K562 (cell line): Measurements from ENCODE around the gene TRIM44. TPM values are rescaled to one million over a fixed set of nuclear protein-coding genes. Genes with fewer than 3 reads are reported as not detected.

ENCODE experiments used
- ATAC-seq: fragments of 200-7000 bp; cut with Tn5 transposase; 3 replicates; pipeline ENCODE4 v1.9.1; 2020; ENCODE audit warnings: moderate library complexity
- BruUV-seq: library from RNA; stranded (reverse); fragments of 400-500 nt; replicated peaks from 2 replicates; lab custom pipeline; 2021; lab: Mats Ljungman, UMichigan
- CTCF ChIA-PET: fragments of 300-600 bp; formaldehyde crosslinking; extraction: SDS; loops from one replicate; lab custom pipeline; 2021; ENCODE audit warnings: low intra/inter-chr PET ratio; lab: Yijun Ruan, JAX
- POLR2A ChIA-PET: fragments of 300-600, 350-650 bp; sonication (Branson Sonifier 250); formaldehyde crosslinking; extraction: SDS; loops from one replicate; lab custom pipeline; 2021; ENCODE audit warnings: antibody characterized with exemption, inconsistent platforms; lab: Yijun Ruan, JAX
- DNase-seq, 4 experiments: peaks; one replicate each; pipeline versions ENCODE4 v3.0.0 to v3.0.0-alpha.2; 2011 to 2018; ENCODE audit warnings: low spot score in 3 of 4, mixed read lengths in 3 of 4; ENCODE audit errors: extremely low read depth in 1 of 4
- FAIRE-seq: peaks from 2 replicates; lab custom pipeline; 2011; peaks lifted over from hg19 to GRCh38; lab: Jason Lieb, UNC
- H2AFZ ChIP-seq: 2 replicates; pipeline ENCODE4 v1.6.0; 2011; ENCODE audit warnings: low read depth, low read length, control low read depth, inconsistent platforms
- H3K27ac ChIP-seq: fragments of 200-600 bp; 3 replicates; pipeline ENCODE4 v1.8.0; 2011; ENCODE audit warnings: low read depth, mild to moderate bottlenecking, control low read depth, inconsistent platforms, low read length, moderate library complexity, mixed read lengths; ENCODE audit errors: extremely low read depth
- H3K27me3 ChIP-seq, 2 experiments: fragments of 300-600 bp in 1 of 2; 2 replicates in 1 of 2; 3 replicates in 1 of 2; pipeline versions ENCODE4 v1.6.0 to v1.8.0; 2011; ENCODE audit warnings: inconsistent platforms in 2 of 2, low read length in 2 of 2, mild to moderate bottlenecking in 1 of 2, mixed read lengths in 1 of 2, moderate library complexity in 1 of 2; ENCODE audit not compliant: control insufficient read depth in 2 of 2, insufficient read depth in 2 of 2
- H3K36me3 ChIP-seq: fragments of 300-600 bp; 3 replicates; pipeline ENCODE4 v1.8.0; 2011; ENCODE audit warnings: mild to moderate bottlenecking, low read length, inconsistent platforms; ENCODE audit not compliant: control insufficient read depth, insufficient read depth
- H3K4me1 ChIP-seq, 2 experiments: fragments of 200-600 bp in 1 of 2; replicated peaks in 1 of 2; 2 replicates in 1 of 2; 3 replicates in 1 of 2; pipeline versions ENCODE4 v1.5.1 to v1.8.0; 2011; ENCODE audit warnings: inconsistent platforms in 2 of 2, low read length in 2 of 2, mild to moderate bottlenecking in 1 of 2, mixed read lengths in 1 of 2, moderate library complexity in 1 of 2; ENCODE audit not compliant: control insufficient read depth in 2 of 2, insufficient read depth in 2 of 2
- H3K4me2 ChIP-seq: 2 replicates; pipeline ENCODE4 v1.6.1; 2011; ENCODE audit warnings: low read length, control low read depth, inconsistent platforms, mixed read lengths; ENCODE audit not compliant: insufficient read depth
- H3K4me3 ChIP-seq: fragments of 200-600 bp; sonication (generic), shearing (Covaris generic); 2 replicates; pipeline ENCODE4 v1.5.1; 2016; ENCODE audit warnings: control low read depth, inconsistent platforms
- H3K79me2 ChIP-seq: fragments of 200-600 bp; 3 replicates; pipeline ENCODE4 v1.8.0; 2011; ENCODE audit warnings: low read length, inconsistent platforms; ENCODE audit not compliant: control insufficient read depth, insufficient read depth
- H3K9ac ChIP-seq, 2 experiments: 2 replicates each; pipeline versions ENCODE4 v1.6.0 to v1.6.1; 2011; ENCODE audit warnings: low read depth in 2 of 2, low read length in 2 of 2, control low read depth in 1 of 2, inconsistent platforms in 1 of 2, mild to moderate bottlenecking in 1 of 2, mixed read lengths in 1 of 2; ENCODE audit not compliant: insufficient read depth in 1 of 2
- H3K9me1 ChIP-seq: one replicate; pipeline ENCODE4 v1.6.0; 2011; ENCODE audit warnings: inconsistent platforms, mild to moderate bottlenecking, low read length, moderate library complexity; ENCODE audit not compliant: control insufficient read depth, insufficient read depth
- H3K9me3 ChIP-seq: replicated peaks from 2 replicates; pipeline ENCODE4 v1.5.1; 2011; ENCODE audit warnings: low read depth, low read length, inconsistent platforms; ENCODE audit not compliant: control insufficient read depth, insufficient read depth
- H4K20me1 ChIP-seq: replicated peaks from 2 replicates; pipeline ENCODE4 v1.6.1; 2011; ENCODE audit warnings: low read length, inconsistent platforms, mixed read lengths; ENCODE audit not compliant: control insufficient read depth, insufficient read depth
- CBFA2T2 ChIP-seq: fragments of 450-650 bp; conservative IDR thresholded peaks from 2 replicates; pipeline ENCODE4 v1.6.1; 2017; ENCODE audit warnings: mild to moderate bottlenecking
- HNRNPH1 ChIP-seq: fragments of 200-400 bp; formaldehyde crosslinking; optimal IDR thresholded peaks from 2 replicates; pipeline ENCODE3; 2017; ENCODE audit warnings: low read depth, mild to moderate bottlenecking, low read length, moderate library complexity
- KLF10 ChIP-seq: fragments of 250-450 bp; sonication (Bioruptor Pico); IDR thresholded peaks from 2 replicates; pipeline ENCODE4 v1.6.1; 2021; ENCODE audit warnings: matching md5 sums
- KLF6 ChIP-seq: fragments of 250-450 bp; sonication (Bioruptor Pico); IDR thresholded peaks from 2 replicates; pipeline ENCODE4 v1.4.0; 2020; ENCODE audit warnings: mild to moderate bottlenecking, moderate library complexity, borderline replicate concordance
- POLR2H ChIP-seq: IDR thresholded peaks from 2 replicates; pipeline ENCODE4 v1.6.1; 2016; ENCODE audit warnings: missing genetic modification characterization, low read depth, mild to moderate bottlenecking, control low read depth, missing compliant biosample characterization, moderate library complexity
- POLR3A ChIP-seq: IDR thresholded peaks from 2 replicates; pipeline ENCODE4 v1.6.1; 2011; ENCODE audit warnings: borderline replicate concordance, mild to moderate bottlenecking, moderate library complexity; ENCODE audit not compliant: insufficient read length, insufficient read depth; ENCODE audit errors: extremely low read depth
- SP2 ChIP-seq: IDR thresholded peaks from 2 replicates; pipeline ENCODE4 v1.6.1; 2011; ENCODE audit warnings: mild to moderate bottlenecking, low read depth, low read length, moderate library complexity; ENCODE audit not compliant: poor library complexity, severe bottlenecking; ENCODE audit errors: extremely low read depth
- TAL1 ChIP-seq: fragments of 450-650 bp; IDR thresholded peaks from 2 replicates; pipeline ENCODE4 v1.6.1; 2016; ENCODE audit warnings: mild to moderate bottlenecking
- ZNF165 ChIP-seq: fragments of 250-450 bp; sonication (Bioruptor Pico); IDR thresholded peaks from 2 replicates; pipeline ENCODE4 v1.4.0; 2020; ENCODE audit warnings: borderline replicate concordance
- ZNF263 ChIP-seq: sonication (generic); formaldehyde crosslinking; IDR thresholded peaks from 2 replicates; pipeline ENCODE4 v1.8.0; 2022; ENCODE audit warnings: mild to moderate bottlenecking, missing genetic modification reagents, borderline replicate concordance
- ZNF79 ChIP-seq: fragments of 250-450 bp; sonication (Bioruptor Pico); IDR thresholded peaks from 2 replicates; pipeline ENCODE4 v1.4.0; 2020; ENCODE audit warnings: low read depth, mild to moderate bottlenecking, moderate library complexity
- WGBS: fragments of 100-300 bp; shearing (Covaris generic); methylation state at CpG from one replicate; pipeline ENCODE4 v1.1.6; 2016; ENCODE audit warnings: low coverage, mixed read lengths; ENCODE audit not compliant: insufficient coverage; ENCODE audit errors: missing lambda C conversion rate; 5-methylcytosine and 5-hydroxymethylcytosine counted together
- in situ Hi-C: fragments of 300-500 bp; cut with MboI; formaldehyde crosslinking; loops from 4 replicates; pipeline ENCODE4 v1.15.0; 2018; ENCODE audit warnings: inconsistent platforms, mixed read lengths
- intact Hi-C: fragments of 100-400 bp; cut with micrococcal nuclease; formaldehyde crosslinking; loops from 2 replicates; pipeline ENCODE4 v1.14.2; 2022
- polyA plus RNA-seq, 8 experiments: library from polyadenylated mRNA; depleted of rRNA in 4 of 8; stranded (reverse) in 5 of 8; unstranded in 3 of 8; fragments of >200 nt; fragmentation: Nextera tagmentation in 2 of 8; fragmentation: Illumina TruSeq in 1 of 8; extraction: Ambion mirVana in 2 of 8; extraction: Trizol in 1 of 8; gene quantifications; 2 replicates each; pipeline versions ENCODE4 v1.2.1 to v1.2.3, GENCODE V29; 2011 to 2014; ENCODE audit warnings: inconsistent platforms in 1 of 8, missing spikeins in 1 of 8
- total RNA-seq, 7 experiments: library from RNA; depleted of rRNA in 6 of 7; stranded (reverse); fragments of >200 nt in 6 of 7; fragmentation: Illumina TruSeq in 2 of 7; extraction: Trizol in 2 of 7; gene quantifications; 2 replicates each; pipeline versions ENCODE4 v1.2.1 to v1.2.3, GENCODE V29; 2011 to 2021; ENCODE audit warnings: low replicate concordance in 1 of 7

Gene TRIM44
- total and polyA plus RNA-seq, 9 of the 15 experiments (the other 6 are each of a cell fraction or from before 2014, with no cell fraction given): 8.3 to 105 (median 37.2) TPM

GRCh38 chr11:35624316-35624715 lies 38.3 kb upstream of the TRIM44 start:
- intact Hi-C loops: no loop called here
- TF ChIP-seq SP2: no peak
- TF ChIP-seq ZNF79 (CRISPR knock-in tag): no peak
- no peak for TF ChIP-seq HNRNPH1
- no peak for TF ChIP-seq TAL1
- no peak for TF ChIP-seq POLR2H (tag)
- TF ChIP-seq ZNF263 (CRISPR knock-in tag): no peak
- no peak for TF ChIP-seq CBFA2T2
- TF ChIP-seq ZNF165: no peak
- no peak for TF ChIP-seq KLF6
- no peak for TF ChIP-seq POLR3A
- TF ChIP-seq KLF10: no peak
- Histone ChIP-seq H3K36me3 (no peaks in the 10 kb centered on the region), H3K4me3 (no peak overlapping the region), H4K20me1 (no peaks in the 10 kb centered on the region), H3K4me2 (no peak overlapping the region), H3K9ac (no peak overlapping the region), H3K9me3 (no peaks in the 10 kb centered on the region), H3K27ac (no peak overlapping the region), H3K27me3 (peaks cover 19% of the 10 kb centered on the region in 2 experiments), H3K79me2 (no peaks in the 10 kb centered on the region), H3K4me1 (peaks cover 0 to 6% of the 10 kb centered on the region in 2 experiments; a peak in 4 of 5 replicates), H3K9me1 (no peaks in the 10 kb centered on the region), H2AFZ (no peak overlapping the region)
- no peak for DNase-seq
- no peak for ATAC-seq
- ChIA-PET POLR2A (no interaction called here), CTCF (no interaction called here)
- BruUV-seq: no TSS peak
- in situ Hi-C loops: no loop called here
- WGBS: 28% methylated on average over 2 of the region's 2 CpGs
- FAIRE-seq: no peak
